ENCODE data around the gene PDE4C.

GRCh38 chr19:18194181-18194530 is 32.1 kb downstream of the PDE4C start:
- TF ChIP-seq POLR2A (IDR thresholded peaks at IDR 0.05; ENCODE audit: low read depth, low read length) (no peak), CHD4 (IDR thresholded peaks at IDR 0.05) (no peak), SP1 (IDR thresholded peaks at IDR 0.05; ENCODE audit: low read depth, low read length) (no peak), SUZ12 (IDR thresholded peaks at IDR 0.05; ENCODE audit: unreplicated experiment) (no peak), SIN3A (IDR thresholded peaks at IDR 0.05; ENCODE audit: low read depth, low read length) (no peak; the same call in 1 of the 2 replicates), NBN (IDR thresholded peaks at IDR 0.05) (no peak), BMI1 (IDR thresholded peaks at IDR 0.05; ENCODE audit: borderline replicate concordance) (no peak), MEF2A (IDR thresholded peaks at IDR 0.05; ENCODE audit: insufficient read depth, low read depth, low read length) (no peak), CTCF (IDR thresholded peaks at IDR 0.05 in 2 of 3, conservative IDR thresholded peaks at IDR 0.05 in 1 of 3; ENCODE audit: control insufficient read depth in 2 of 3, extremely low read depth in 1 of 3, insufficient read depth in 1 of 3, low read depth in 3 of 3, low read length in 3 of 3) (no peak)
